GM19463 (cell line): ENCODE data around the gene SERINC1.

Source experiments
- ATAC-seq: cut with Tn5 transposase; IDR thresholded peaks from one replicate; pipeline ENCODE4 v1.9.1; 2021; ENCODE audit warnings: mild to moderate bottlenecking, moderate library complexity; ENCODE audit not compliant: unreplicated experiment

SERINC1 gene

DNA sequence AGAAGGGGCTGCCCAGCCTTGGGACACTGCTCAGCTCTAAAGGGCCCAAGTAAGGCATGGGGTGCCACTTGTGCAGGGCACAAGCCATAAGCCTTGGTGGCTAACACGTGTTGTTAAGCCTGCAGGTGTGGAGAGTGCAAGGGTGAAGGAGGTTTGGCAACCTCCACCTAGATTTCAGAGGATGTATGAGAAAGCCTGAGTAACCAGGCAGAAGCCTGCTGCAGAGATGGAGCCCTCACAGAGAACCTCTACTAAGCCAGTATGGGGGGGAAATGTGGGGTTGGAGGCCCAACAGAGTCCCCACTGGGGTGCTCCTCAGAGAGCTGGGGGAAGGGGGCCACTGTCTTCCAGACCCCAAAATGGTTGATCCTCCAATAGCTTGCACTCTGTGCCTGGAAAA is 32.6 kb downstream of the SERINC1 start:
- no peak for ATAC-seq

DNA sequence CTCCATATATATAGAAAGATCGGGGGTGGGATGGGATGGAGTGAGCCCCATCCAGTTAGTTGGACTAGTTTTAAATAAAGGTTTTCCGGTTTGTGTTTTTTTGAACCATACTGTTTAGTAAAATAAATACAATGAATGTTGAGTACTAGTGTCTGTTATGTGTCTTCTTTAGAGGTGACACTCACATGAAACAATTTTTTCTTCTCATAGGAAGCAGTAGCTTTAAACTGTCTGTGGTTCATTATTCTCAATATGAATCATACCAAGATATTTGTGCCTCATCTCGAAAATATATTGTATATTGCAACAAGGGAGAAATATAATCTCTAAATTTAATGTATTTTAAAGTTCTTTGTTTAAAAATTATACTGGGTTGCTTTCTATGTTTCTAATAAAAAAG is 38.8 kb downstream of the SERINC1 start:
- ATAC-seq, result no peak

DNA sequence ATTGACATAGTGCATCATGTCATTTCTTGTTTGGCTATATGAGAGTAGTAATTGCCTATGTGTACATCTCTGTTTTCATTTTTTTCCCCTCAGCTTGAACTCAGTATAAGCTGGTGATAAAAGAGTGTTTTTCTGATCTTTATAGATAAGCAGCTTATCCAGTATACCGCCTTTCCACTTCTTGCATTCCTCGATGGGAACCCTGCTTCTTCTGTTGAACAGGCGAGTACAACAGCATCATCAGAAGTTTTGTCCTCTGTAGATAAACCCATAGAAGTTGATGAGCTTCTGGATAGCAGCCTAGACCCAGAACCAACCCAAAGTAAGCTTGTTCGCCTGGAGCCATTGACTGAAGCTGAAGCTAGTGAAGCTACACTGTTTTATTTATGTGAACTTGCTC is 39.8 kb downstream of the SERINC1 start:
- ATAC-seq, result no peak

DNA sequence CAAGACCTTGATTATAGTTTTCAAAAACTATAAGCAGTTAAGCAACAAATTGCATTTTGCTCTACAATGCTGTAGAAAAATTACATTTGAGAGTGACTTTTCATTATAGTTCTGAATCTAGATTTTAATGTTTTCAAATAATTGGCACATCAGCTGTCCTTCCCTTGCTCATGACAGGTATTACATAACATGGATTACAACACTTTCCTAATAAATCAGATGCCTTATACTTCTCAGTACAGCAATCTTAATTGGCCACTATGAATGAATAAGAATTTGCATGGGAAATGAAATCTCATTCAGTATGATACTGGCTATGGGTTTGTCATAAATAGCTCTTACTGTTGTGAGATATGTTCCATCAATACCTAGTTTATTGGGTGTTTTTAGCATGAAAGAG is 42.3 kb downstream of the SERINC1 start:
- no peak for ATAC-seq

- no peak for ATAC-seq
These were observed 42.8 kb downstream of the SERINC1 start for GRCh38 chr6:122428781-122429180.

DNA sequence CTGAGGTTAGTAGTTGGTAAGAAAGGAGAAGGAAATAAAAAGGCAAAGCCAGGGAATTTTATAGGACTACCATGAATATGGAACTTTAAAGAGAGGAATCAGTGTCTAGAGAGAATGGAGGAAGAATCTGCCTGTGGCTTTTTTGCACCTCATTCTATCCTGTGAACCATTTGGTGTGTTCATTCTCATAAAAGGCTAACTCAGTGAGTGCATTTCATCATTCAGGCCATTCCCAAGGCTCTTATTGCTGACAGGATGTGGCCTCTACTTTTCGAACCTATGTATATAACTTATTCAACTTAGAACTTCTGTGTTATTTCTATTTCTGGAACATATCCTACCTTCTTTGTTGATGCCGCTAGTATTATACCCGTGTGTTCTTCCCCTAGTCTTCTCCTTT is 45.0 kb downstream of the SERINC1 start:
- no peak for ATAC-seq

DNA sequence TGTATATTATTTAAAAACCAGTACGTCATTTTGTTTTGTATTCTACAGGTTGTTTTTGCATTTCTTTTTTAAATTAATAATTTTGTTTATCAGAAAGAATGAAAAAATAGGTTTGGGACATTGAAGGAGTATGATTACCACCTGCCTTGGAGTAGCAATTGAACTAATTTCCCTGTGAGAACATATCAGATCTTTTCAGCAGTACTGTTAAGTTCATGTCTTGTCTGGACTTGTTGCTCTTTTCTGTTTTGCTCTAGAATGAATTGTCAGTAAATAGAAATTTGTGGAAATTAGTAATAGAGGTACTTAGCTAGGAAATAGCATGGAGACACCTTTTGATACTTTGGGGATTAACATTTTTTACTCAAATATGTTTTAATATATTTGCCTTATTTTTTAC is 47.9 kb downstream of the SERINC1 start:
- no peak for ATAC-seq

- ATAC-seq, result peak; percentile 85
These were observed 48.9 kb downstream of the SERINC1 start for GRCh38 chr6:122422614-122423267.

- ATAC-seq, result no peak
These were observed 49.6 kb downstream of the SERINC1 start for GRCh38 chr6:122422003-122422402.

GRCh38 chr6:122416825-122417224 is 54.8 kb downstream of the SERINC1 start:
- no peak for ATAC-seq

GRCh38 chr6:122412001-122412400 is 59.6 kb downstream of the SERINC1 start:
- ATAC-seq, result no peak

- no peak for ATAC-seq
These were observed 62.7 kb downstream of the SERINC1 start for GRCh38 chr6:122408702-122409458.

- ATAC-seq, result no peak
These were observed 63.4 kb downstream of the SERINC1 start for GRCh38 chr6:122408240-122408639.

- ATAC-seq, result no peak
These were observed 63.9 kb downstream of the SERINC1 start for GRCh38 chr6:122407712-122408111.

DNA sequence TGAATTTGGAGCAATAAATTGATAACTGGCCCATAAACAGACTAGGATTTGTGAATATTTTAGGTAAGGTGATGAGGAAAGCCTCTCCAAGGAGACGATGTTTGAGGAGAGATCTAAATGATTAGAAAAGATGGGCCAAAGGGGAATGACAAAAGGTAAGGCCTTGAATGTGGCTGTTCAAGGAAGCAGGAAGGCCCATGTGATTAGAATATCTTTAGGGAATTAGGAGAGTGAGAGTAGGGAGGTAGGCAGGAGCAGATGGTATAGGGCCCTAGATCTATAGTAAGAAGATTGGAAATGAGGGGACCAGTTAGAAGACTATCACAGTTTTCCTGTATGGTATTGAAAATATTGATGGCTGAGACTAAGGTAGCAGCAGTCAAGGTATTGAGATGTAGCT is 65.4 kb downstream of the SERINC1 start:
- ATAC-seq, result no peak

GRCh38 chr6:122405417-122405816 is 66.2 kb downstream of the SERINC1 start:
- no peak for ATAC-seq

- no peak for ATAC-seq
These were observed 67.2 kb downstream of the SERINC1 start for GRCh38 chr6:122404444-122404843.

GRCh38 chr6:122401104-122401503 is 70.5 kb downstream of the SERINC1 start:
- ATAC-seq, result no peak

- ATAC-seq, result no peak
These were observed 71.0 kb downstream of the SERINC1 start for GRCh38 chr6:122400462-122401089.

DNA sequence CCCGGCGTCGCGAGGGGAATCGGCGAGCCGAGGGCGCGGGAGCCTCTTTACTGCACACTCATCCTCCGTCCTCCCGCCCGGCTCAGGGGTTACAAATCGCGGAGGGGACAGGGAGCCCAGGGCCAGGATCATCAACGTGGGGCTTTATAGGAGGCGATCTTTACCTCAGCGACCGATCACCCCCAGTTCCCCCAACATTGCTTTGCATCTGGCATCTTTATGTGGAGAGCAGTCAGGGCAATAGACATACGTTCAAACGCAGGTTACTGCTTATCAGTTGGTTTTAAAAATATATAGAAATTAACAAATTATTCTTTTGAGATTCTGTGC is 71.5 kb downstream of the SERINC1 start:
- ATAC-seq, result peak; percentile 11

- ATAC-seq, result peak; percentile 98
These were observed 72.1 kb downstream of the SERINC1 start, which contains the start of gene HSF2 for GRCh38 chr6:122399348-122400120. TSS of gene HSF2 (plus strand) at chr6:122399652. CDS start at chr6:122399738, 86 bp downstream.

GRCh38 chr6:122399055-122399347 is 72.6 kb downstream of the SERINC1 start:
- ATAC-seq, result no peak
